Measurements from ENCODE around the gene FIGNL2.

GRCh38 chr12:51896236-51896635, 47.7 kb upstream of the FIGNL2 start:
- TF ChIP-seq CTCF (conservative IDR thresholded peaks at IDR 0.05; ENCODE audit: low read depth, low read length) (no peak), POLR2A (IDR thresholded peaks at IDR 0.05; ENCODE audit: low read depth, low read length) (no peak), MAZ (IDR thresholded peaks at IDR 0.05; ENCODE audit: borderline replicate concordance, low read depth, low read length) (no peak), MXI1 (IDR thresholded peaks at IDR 0.05; ENCODE audit: borderline replicate concordance, low read depth, low read length) (no peak), CEBPB (IDR thresholded peaks at IDR 0.05; ENCODE audit: low read depth, low read length) (no peak), RCOR1 (IDR thresholded peaks at IDR 0.05; ENCODE audit: insufficient replicate concordance, low read length) (no peak), FOS (IDR thresholded peaks at IDR 0.05; ENCODE audit: low read depth, low read length) (no peak), BHLHE40 (IDR thresholded peaks at IDR 0.05; ENCODE audit: low read depth, low read length) (no peak), CHD1 (IDR thresholded peaks at IDR 0.05; ENCODE audit: low read depth, low read length) (no peak), RAD21 (IDR thresholded peaks at IDR 0.05; ENCODE audit: low read length) (no peak), USF2 (IDR thresholded peaks at IDR 0.05; ENCODE audit: low read depth, low read length) (no peak), NFE2L2 (IDR thresholded peaks at IDR 0.05; ENCODE audit: low read depth, low read length) (no peak), ELK1 (IDR thresholded peaks at IDR 0.05; ENCODE audit: borderline replicate concordance, low read depth, low read length) (no peak)

Measured in IMR-90 (cell line).